ACC112 (cell line): Measurements from ENCODE around the gene SPAG16.
A peak's percentile ranks its signal among the peaks of the same experiment; 100 is the strongest.

ENCODE experiments used
- H2AFZ ChIP-seq: fragments of 200-600 bp; sonication (generic); one replicate; pipeline ENCODE4 v1.6.0; 2017; ENCODE audit warnings: antibody characterized with exemption, low read length; ENCODE audit not compliant: unreplicated experiment
- H3K27ac ChIP-seq: fragments of 200-600 bp; sonication (generic); 2 replicates; pipeline ENCODE4 v1.5.1; 2014; ENCODE audit warnings: low read depth, mild to moderate bottlenecking, antibody characterized with exemption, low read length, moderate library complexity
- H3K27me3 ChIP-seq: fragments of 200-600 bp; sonication (generic); 2 replicates; pipeline ENCODE4 v1.6.1; 2014; ENCODE audit warnings: mild to moderate bottlenecking, antibody characterized with exemption, low read length, moderate library complexity, mixed read lengths; ENCODE audit not compliant: insufficient read depth
- H3K36me3 ChIP-seq: fragments of 200-600 bp; sonication (generic); 2 replicates; pipeline ENCODE4 v1.6.1; 2016; ENCODE audit warnings: mild to moderate bottlenecking, antibody characterized with exemption, low read length, moderate library complexity, mixed read lengths; ENCODE audit not compliant: insufficient read depth
- H3K4me1 ChIP-seq: fragments of 200-600 bp; sonication (generic); one replicate; pipeline ENCODE4 v1.6.1; 2016; ENCODE audit warnings: low read length, mixed read lengths; ENCODE audit not compliant: insufficient read depth, unreplicated experiment, control insufficient read depth
- H3K4me3 ChIP-seq: fragments of 200-600 bp; sonication (generic); 2 replicates; pipeline ENCODE4 v1.5.1; 2014; ENCODE audit warnings: mild to moderate bottlenecking, low read depth, low read length
- H3K79me2 ChIP-seq: fragments of 200-600 bp; sonication (generic); one replicate; pipeline ENCODE4 v1.6.0; 2016; ENCODE audit warnings: low read length; ENCODE audit not compliant: control insufficient read depth, unreplicated experiment, insufficient read depth

The SPAG16 gene

DNA sequence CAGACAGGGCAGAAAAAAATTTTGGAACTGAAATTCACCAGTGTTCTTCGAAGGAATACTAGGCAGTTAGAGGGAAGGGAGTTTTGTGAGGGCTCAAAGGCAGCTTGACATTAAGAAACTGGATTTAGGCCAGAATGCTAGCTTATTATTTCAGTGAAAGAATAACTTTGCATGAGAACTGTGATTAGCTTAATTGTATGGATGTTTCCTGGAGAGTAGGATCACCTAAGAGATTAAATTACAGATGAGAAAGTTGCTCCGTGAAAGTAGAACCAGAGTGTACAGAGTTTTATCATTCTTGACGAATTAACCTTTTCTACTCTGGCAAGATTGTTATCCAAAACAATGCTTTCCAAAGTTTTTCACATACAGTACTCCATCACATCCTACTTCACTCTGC, 6.2 kb downstream of the SPAG16 start:
- Histone ChIP-seq H3K27me3 (no peaks in the 10 kb centered on the region), H3K4me1 (peaks cover 8% of the 10 kb centered on the region), H2AFZ (no peak overlapping the region), H3K79me2 (peaks cover 15% of the 10 kb centered on the region), H3K36me3 (0 out of 2 replicates have a peak, but pooled peaks cover 14% of the 10 kb centered on the region), H3K27ac (no peak overlapping the region), H3K4me3 (no peak overlapping the region)

DNA sequence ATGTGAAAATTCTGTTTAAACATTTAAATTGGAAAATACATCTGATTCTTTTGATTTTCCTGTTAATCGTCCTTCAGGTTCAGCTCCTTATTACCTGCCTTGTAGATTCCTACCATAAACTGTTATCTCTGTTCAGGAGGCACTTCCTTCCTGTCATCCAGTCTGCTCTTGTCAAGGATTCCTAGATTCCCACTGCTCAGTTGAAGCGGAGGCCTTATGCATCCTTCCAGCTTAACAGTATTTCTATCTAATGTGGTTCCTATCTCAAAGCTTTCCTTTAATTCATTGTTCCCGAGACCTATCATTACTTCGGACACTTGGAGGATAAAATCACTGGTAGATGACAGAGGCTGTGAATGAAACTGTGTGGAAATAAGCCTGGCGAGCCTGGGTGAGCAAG, 12.0 kb downstream of the SPAG16 start:
- peaks cover 40% of the 10 kb centered on the region for H3K36me3 ChIP-seq
- no peaks in the 10 kb centered on the region for H3K79me2 ChIP-seq
- no peak overlapping the region for H3K27ac ChIP-seq
- no peak overlapping the region for H3K4me3 ChIP-seq
- no peak overlapping the region for H2AFZ ChIP-seq
- H3K27me3 ChIP-seq, result no peaks in the 10 kb centered on the region
- H3K4me1 ChIP-seq, result no peaks in the 10 kb centered on the region

GRCh38 chr2:213306316-213306942, 22.2 kb downstream of the SPAG16 start:
- peaks cover 7% of the 10 kb centered on the region for H3K4me1 ChIP-seq
- H2AFZ ChIP-seq, result no peak overlapping the region
- no peaks in the 10 kb centered on the region for H3K27me3 ChIP-seq
- H3K27ac ChIP-seq, result peak overlapping the region; percentile 67
- no peaks in the 10 kb centered on the region for H3K79me2 ChIP-seq
- H3K36me3 ChIP-seq, result peaks cover 43% of the 10 kb centered on the region
- no peak overlapping the region for H3K4me3 ChIP-seq

- H2AFZ ChIP-seq, result no peak overlapping the region
- no peak overlapping the region for H3K27ac ChIP-seq
- H3K36me3 ChIP-seq, result peaks cover 30% of the 10 kb centered on the region
- H3K79me2 ChIP-seq, result no peaks in the 10 kb centered on the region
- H3K27me3 ChIP-seq, result no peaks in the 10 kb centered on the region
- peaks cover 7% of the 10 kb centered on the region for H3K4me1 ChIP-seq
- H3K4me3 ChIP-seq, result no peak overlapping the region
Observed at GRCh38 chr2:213315168-213315876, 31.1 kb downstream of the SPAG16 start.

DNA sequence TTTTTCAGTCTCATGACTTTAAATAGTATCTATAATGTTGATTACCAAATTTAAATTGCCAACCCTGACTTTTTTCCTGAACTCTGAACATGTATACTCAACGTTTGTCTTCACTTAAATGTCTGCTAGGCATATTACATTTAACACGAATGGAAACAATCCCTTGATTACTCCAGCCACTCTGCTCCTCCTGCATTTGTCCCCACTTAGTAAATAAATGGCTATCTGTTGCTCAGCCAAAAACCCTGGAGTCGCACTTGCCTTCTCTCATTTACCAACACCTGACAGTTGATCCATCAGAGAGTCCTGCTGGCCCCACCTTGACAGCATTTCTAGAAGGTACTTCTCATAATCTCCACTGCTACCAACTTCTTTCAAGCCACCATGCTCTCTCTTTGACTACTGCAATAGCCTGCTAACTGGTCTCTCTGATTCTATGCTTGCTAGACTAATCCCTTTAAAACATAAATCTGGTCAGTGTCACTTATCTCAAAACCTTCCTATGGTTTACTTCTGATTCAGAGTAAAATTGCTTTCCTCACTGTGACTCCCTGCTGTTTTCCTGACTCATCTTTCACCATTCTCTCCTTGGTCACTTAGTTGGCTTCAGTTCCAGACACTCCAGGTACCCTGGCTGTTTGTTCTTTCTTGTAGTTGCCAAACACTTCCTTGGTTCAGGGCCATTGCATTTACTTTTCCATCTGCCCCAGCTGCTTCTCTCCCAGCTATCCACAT, 31.9 kb downstream of the SPAG16 start:
- Histone ChIP-seq H3K79me2 (no peaks in the 10 kb centered on the region), H3K27me3 (no peaks in the 10 kb centered on the region), H3K4me1 (peaks cover 7% of the 10 kb centered on the region), H3K4me3 (no peak overlapping the region), H3K36me3 (peaks cover 34% of the 10 kb centered on the region), H3K27ac (no peak overlapping the region), H2AFZ (no peak overlapping the region)

DNA sequence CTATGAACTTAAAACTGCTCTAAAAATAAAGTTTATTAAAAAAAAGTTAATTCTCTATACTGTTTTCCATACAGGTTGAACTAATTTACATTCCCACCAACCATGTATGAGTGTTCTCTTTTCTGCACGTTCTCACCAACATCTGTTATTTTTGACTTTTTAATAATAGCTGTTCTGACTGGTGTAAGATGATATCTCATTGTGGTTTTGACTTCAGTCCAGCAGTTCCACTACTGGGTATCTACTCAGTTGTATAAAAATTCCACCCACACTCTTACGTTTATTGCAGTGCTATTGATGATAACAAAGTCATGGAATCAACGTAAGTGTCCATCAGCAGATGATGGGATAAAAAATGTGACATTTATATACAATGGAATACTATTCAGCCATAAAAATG, 33.7 kb downstream of the SPAG16 start:
- H2AFZ ChIP-seq, result no peak overlapping the region

DNA sequence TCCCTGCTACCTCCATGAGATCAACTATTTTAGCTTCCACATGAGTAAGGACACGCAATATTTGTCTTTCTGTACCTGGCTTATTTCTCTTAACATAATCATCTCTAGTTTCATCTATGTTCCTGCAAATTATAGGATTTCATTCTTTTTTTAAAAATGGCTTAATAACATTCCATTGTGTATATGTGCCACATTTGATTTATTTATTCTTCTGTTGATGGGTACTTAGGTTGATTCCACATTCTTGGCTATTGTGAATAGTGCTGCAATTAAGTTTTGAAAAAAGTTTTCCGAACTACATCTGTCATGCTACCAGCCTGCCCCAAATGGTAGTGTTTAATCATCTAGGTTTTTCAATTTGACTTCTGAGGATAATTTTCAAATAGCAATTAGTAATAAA, 36.3 kb downstream of the SPAG16 start:
- Histone ChIP-seq H3K27me3 (no peaks in the 10 kb centered on the region), H3K27ac (no peak overlapping the region), H3K36me3 (peaks cover 30% of the 10 kb centered on the region), H2AFZ (no peak overlapping the region), H3K4me3 (no peak overlapping the region), H3K79me2 (no peaks in the 10 kb centered on the region), H3K4me1 (peaks cover 7% of the 10 kb centered on the region)

More for the DNA sequence above, 33.7 kb downstream of the SPAG16 start:
- Histone ChIP-seq H3K36me3 (peaks cover 33% of the 10 kb centered on the region), H3K79me2 (no peaks in the 10 kb centered on the region), H3K4me1 (peaks cover 7% of the 10 kb centered on the region), H3K4me3 (no peak overlapping the region), H3K27me3 (no peaks in the 10 kb centered on the region), H3K27ac (no peak overlapping the region)

GRCh38 chr2:213336253-213336770, 52.0 kb downstream of the SPAG16 start:
- H3K27ac ChIP-seq, result no peak overlapping the region
- no peaks in the 10 kb centered on the region for H3K36me3 ChIP-seq
- H3K79me2 ChIP-seq, result no peaks in the 10 kb centered on the region
- no peaks in the 10 kb centered on the region for H3K27me3 ChIP-seq
- H2AFZ ChIP-seq, result no peak overlapping the region
- H3K4me1 ChIP-seq, result no peaks in the 10 kb centered on the region
- H3K4me3 ChIP-seq, result no peak overlapping the region

- H3K36me3 ChIP-seq, result no peaks in the 10 kb centered on the region
- no peaks in the 10 kb centered on the region for H3K4me1 ChIP-seq
- H3K4me3 ChIP-seq, result no peak overlapping the region
- no peak overlapping the region for H2AFZ ChIP-seq
- H3K27ac ChIP-seq, result no peak overlapping the region
- H3K27me3 ChIP-seq, result no peaks in the 10 kb centered on the region
- H3K79me2 ChIP-seq, result no peaks in the 10 kb centered on the region
Observed at GRCh38 chr2:213353419-213353818, 69.2 kb downstream of the SPAG16 start.

- Histone ChIP-seq H3K79me2 (no peaks in the 10 kb centered on the region), H2AFZ (no peak overlapping the region), H3K4me1 (no peaks in the 10 kb centered on the region), H3K27ac (no peak overlapping the region), H3K27me3 (no peaks in the 10 kb centered on the region), H3K4me3 (no peak overlapping the region), H3K36me3 (no peaks in the 10 kb centered on the region)
Observed at GRCh38 chr2:213376644-213377043, 92.4 kb downstream of the SPAG16 start.
